ENCODE results near the gene MCEE. TPM values are rescaled to one million over a fixed set of nuclear protein-coding genes. Genes with fewer than 3 reads are reported as not detected.

The MCEE gene
- total and polyA plus RNA-seq, 4 donors, result 13.1 to 57.6 (median 23.9) TPM

- TF ChIP-seq REST (IDR thresholded peaks at IDR 0.05) (no peak), RXRA (IDR thresholded peaks at IDR 0.05) (no peak)
Observed at GRCh38 chr2:71103809-71104208, 26.2 kb downstream of the MCEE start (continued).

- H3K36me3 ChIP-seq (ENCODE audit: control insufficient read depth in 4 of 4, insufficient read depth in 3 of 4, low read depth in 1 of 4, low read length in 3 of 4), result no peaks in the 10 kb centered on the region
- H3K27me3 ChIP-seq (ENCODE audit: control insufficient read depth in 4 of 4, insufficient read depth in 4 of 4, low read length in 3 of 4), result no peaks in the 10 kb centered on the region
- H3K4me3 ChIP-seq (ENCODE audit: low read depth in 1 of 3, low read length in 3 of 3), result no peak overlapping the region
- H3K9ac ChIP-seq (ENCODE audit: low read depth in 1 of 2, low read length in 2 of 2), result no peak overlapping the region
- H3K4me1 ChIP-seq (ENCODE audit: control insufficient read depth in 4 of 4, insufficient read depth in 4 of 4, low read length in 3 of 4), result no peaks in the 10 kb centered on the region
- DNase-seq (ENCODE audit: low spot score), result no peak
- WGBS, result 64% methylated on average over 6 of the region's 6 CpGs
- no peak overlapping the region for H3K27ac ChIP-seq (ENCODE audit: low read depth in 1 of 2, low read length in 2 of 2)
- no peak for TF ChIP-seq ZBTB33 (IDR thresholded peaks at IDR 0.05)
- TF ChIP-seq JUND (IDR thresholded peaks at IDR 0.05), result no peak
- no peak for TF ChIP-seq ATF3 (IDR thresholded peaks at IDR 0.05)
- no peak for TF ChIP-seq YY1 (IDR thresholded peaks at IDR 0.05)
- TF ChIP-seq MAX (IDR thresholded peaks at IDR 0.05), result no peak
- TF ChIP-seq NR2F2 (IDR thresholded peaks at IDR 0.05), result no peak
- no peak for TF ChIP-seq FOXA1 (IDR thresholded peaks at IDR 0.05)
- TF ChIP-seq HNF4G (IDR thresholded peaks at IDR 0.05), result no peak
- no peak for TF ChIP-seq HNF4A (conservative IDR thresholded peaks at IDR 0.05)
- TF ChIP-seq GABPA (IDR thresholded peaks at IDR 0.05 in 1 of 2, conservative IDR thresholded peaks at IDR 0.05 in 1 of 2), result no peak
- TF ChIP-seq RXRA (IDR thresholded peaks at IDR 0.05), result no peak
- TF ChIP-seq TAF1 (conservative IDR thresholded peaks at IDR 0.05), result no peak
- no peak for TF ChIP-seq EGR1 (IDR thresholded peaks at IDR 0.05; ENCODE audit: low read depth in 2 of 2)
- no peak for TF ChIP-seq REST (IDR thresholded peaks at IDR 0.05)
- TF ChIP-seq CTCF (IDR thresholded peaks at IDR 0.05; ENCODE audit: low read depth, low read length, missing input control), result no peak
- TF ChIP-seq RAD21 (IDR thresholded peaks at IDR 0.05), result no peak
- no peak for TF ChIP-seq SP1 (IDR thresholded peaks at IDR 0.05)
- peaks cover 0 to 5% (median 0%) of the 10 kb centered on the region in 4 donors for H3K9me3 ChIP-seq (ENCODE audit: control insufficient read depth in 4 of 4, low read length in 3 of 4)
Observed at GRCh38 chr2:71102981-71103681, 26.9 kb downstream of the MCEE start.

Measured in liver (tissue), 9 donors.